Mesenchymal stem cell (in vitro differentiated cells and primary cell): ENCODE measurements around the gene IRX5.

Experiments
- DNase-seq: peaks from one replicate; pipeline ENCODE4 v3.0.0-alpha.2; 2013
- H2AFZ ChIP-seq: one replicate; pipeline ENCODE4 v1.6.1; 2013; ENCODE audit warnings: low read depth, mild to moderate bottlenecking, control low read depth, inconsistent platforms, low read length, moderate library complexity
- H2AK5ac ChIP-seq: 2 replicates; pipeline ENCODE4 v1.6.1; 2013; ENCODE audit warnings: low read length, moderate library complexity, mild to moderate bottlenecking, inconsistent platforms; ENCODE audit not compliant: severe bottlenecking
- H2BK120ac ChIP-seq: one replicate; pipeline ENCODE4 v1.6.1; 2013; ENCODE audit warnings: low read depth, mild to moderate bottlenecking, inconsistent platforms, low read length, moderate library complexity
- H2BK12ac ChIP-seq, 2 experiments: one replicate each; pipeline ENCODE4 v1.6.1; 2013; ENCODE audit warnings: inconsistent platforms in 2 of 2, low read length in 2 of 2, mild to moderate bottlenecking in 2 of 2, moderate library complexity in 2 of 2, control low read depth in 1 of 2
- H2BK15ac ChIP-seq: one replicate; pipeline ENCODE4 v1.6.1; 2013; ENCODE audit warnings: mild to moderate bottlenecking, low read depth, inconsistent platforms; ENCODE audit not compliant: poor library complexity, severe bottlenecking
- H2BK5ac ChIP-seq: 2 replicates; pipeline ENCODE4 v1.6.1; 2013; ENCODE audit warnings: low read depth, mild to moderate bottlenecking, low read length, control low read depth, inconsistent platforms; ENCODE audit not compliant: poor library complexity, severe bottlenecking
- H3K14ac ChIP-seq, 2 experiments: one replicate each; pipeline ENCODE4 v1.6.1; 2013; ENCODE audit warnings: inconsistent platforms in 2 of 2, low read length in 2 of 2, control low read depth in 1 of 2, mild to moderate bottlenecking in 1 of 2, moderate library complexity in 1 of 2
- H3K18ac ChIP-seq, 2 experiments: one replicate each; pipeline ENCODE4 v1.6.1; 2013; ENCODE audit warnings: inconsistent platforms in 2 of 2, low read length in 2 of 2, control low read depth in 1 of 2, low read depth in 1 of 2, mild to moderate bottlenecking in 1 of 2
- H3K23ac ChIP-seq, 2 experiments: one replicate each; pipeline ENCODE4 v1.6.1; 2013; ENCODE audit warnings: inconsistent platforms in 2 of 2, low read length in 2 of 2, mild to moderate bottlenecking in 2 of 2, moderate library complexity in 2 of 2, control low read depth in 1 of 2
- H3K27ac ChIP-seq: 2 replicates; pipeline ENCODE4 v1.5.1; 2013; ENCODE audit warnings: mild to moderate bottlenecking, moderate library complexity, low read length, control low read depth, inconsistent platforms; ENCODE audit not compliant: poor library complexity, severe bottlenecking
- H3K27me3 ChIP-seq, 2 experiments: 2 replicates each; pipeline versions ENCODE4 v1.6.1 to v1.7.0; 2013; ENCODE audit warnings: low read length in 2 of 2, mild to moderate bottlenecking in 2 of 2, moderate library complexity in 2 of 2, control low read depth in 1 of 2, inconsistent platforms in 1 of 2; ENCODE audit not compliant: control insufficient read depth in 1 of 2, insufficient read depth in 1 of 2
- H3K36me3 ChIP-seq, 2 experiments: 2 replicates each; pipeline versions ENCODE4 v1.6.1 to v1.7.0; 2013; ENCODE audit warnings: low read length in 2 of 2, control low read depth in 1 of 2, inconsistent platforms in 1 of 2, low read depth in 1 of 2, mild to moderate bottlenecking in 1 of 2; ENCODE audit not compliant: insufficient read depth in 2 of 2, control insufficient read depth in 1 of 2
- H3K4ac ChIP-seq, 2 experiments: one replicate each; pipeline ENCODE4 v1.6.1; 2013; ENCODE audit warnings: inconsistent platforms in 2 of 2, low read length in 2 of 2, mild to moderate bottlenecking in 2 of 2, moderate library complexity in 2 of 2, control low read depth in 1 of 2, low read depth in 1 of 2
- H3K4me1 ChIP-seq: 2 replicates; pipeline ENCODE4 v1.6.1; 2013; ENCODE audit warnings: low read depth, low read length, control low read depth; ENCODE audit not compliant: control insufficient read depth, insufficient read depth
- H3K4me2 ChIP-seq: 2 replicates; pipeline ENCODE4 v1.6.1; 2013; ENCODE audit warnings: low read length, mild to moderate bottlenecking, inconsistent platforms; ENCODE audit not compliant: poor library complexity, severe bottlenecking
- H3K4me3 ChIP-seq, 2 experiments: 2 replicates each; pipeline versions ENCODE4 v1.5.1 to v1.7.0; 2013; ENCODE audit warnings: low read length in 2 of 2, mild to moderate bottlenecking in 2 of 2, control low read depth in 1 of 2, low read depth in 1 of 2; ENCODE audit not compliant: insufficient read depth in 1 of 2
- H3K79me1 ChIP-seq: replicated peaks from 2 replicates; pipeline ENCODE4 v1.6.1; 2013; ENCODE audit warnings: mild to moderate bottlenecking, control low read depth, low read length, inconsistent platforms; ENCODE audit not compliant: poor library complexity, severe bottlenecking
- H3K9ac ChIP-seq: 2 replicates; pipeline ENCODE4 v1.7.0; 2013; ENCODE audit warnings: mild to moderate bottlenecking, low read length, moderate library complexity
- H3K9me3 ChIP-seq: 2 replicates; pipeline ENCODE4 v1.7.0; 2013; ENCODE audit warnings: mild to moderate bottlenecking, low read length; ENCODE audit not compliant: control insufficient read depth
- H4K8ac ChIP-seq: one replicate; pipeline ENCODE4 v1.6.1; 2013; ENCODE audit warnings: inconsistent platforms, mild to moderate bottlenecking, low read length, moderate library complexity
- H4K91ac ChIP-seq: one replicate; pipeline ENCODE4 v1.6.1; 2013; ENCODE audit warnings: mild to moderate bottlenecking, low read length, inconsistent platforms
- WGBS: methylation state at CpG from one replicate; pipeline ENCODE4 v1.1.7; 2013; ENCODE audit warnings: mixed read lengths; 5-methylcytosine and 5-hydroxymethylcytosine counted together

IRX5 gene

DNA sequence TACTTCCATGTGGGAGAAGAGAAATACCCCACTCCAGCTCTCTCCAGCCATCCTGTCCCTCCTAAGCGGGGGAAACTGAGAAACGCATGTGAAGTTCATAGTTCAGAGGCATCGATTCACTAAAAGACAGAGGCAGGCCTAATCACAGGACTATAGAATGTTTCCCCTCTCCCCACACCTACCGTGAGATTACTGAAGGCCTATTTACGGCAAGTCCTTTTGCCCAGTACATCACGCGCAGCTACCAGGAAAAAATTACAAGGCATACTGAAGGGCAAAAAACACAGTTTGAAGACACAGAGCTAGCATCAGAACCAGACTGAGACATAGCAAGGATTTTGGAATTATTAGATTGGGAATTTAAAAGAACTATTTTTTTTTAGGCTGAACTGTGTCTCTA, 29.1 kb upstream of the IRX5 start:
- Histone ChIP-seq H4K91ac (no peak overlapping the region), H3K23ac (no peak overlapping the region), H3K4ac (no peak overlapping the region), H3K27ac (no peak overlapping the region), H4K8ac (no peak overlapping the region), H2BK12ac (no peak overlapping the region), H3K79me1 (no peaks in the 10 kb centered on the region), H2AFZ (no peak overlapping the region), H3K27me3 (no peaks in the 10 kb centered on the region), H3K9me3 (peaks cover 11% of the 10 kb centered on the region), H2BK120ac (no peak overlapping the region), H3K4me2 (no peak overlapping the region), H2BK5ac (no peak overlapping the region), H3K4me1 (no peaks in the 10 kb centered on the region), H3K9ac (no peak overlapping the region), H2AK5ac (no peak overlapping the region), H3K18ac (no peak overlapping the region), H3K36me3 (no peaks in the 10 kb centered on the region), H2BK15ac (no peak overlapping the region), H3K14ac (no peak overlapping the region), H3K4me3 (no peak overlapping the region)
- DNase-seq: no peak
- 92% methylated on average over 7 of the region's 7 CpGs for WGBS

DNA sequence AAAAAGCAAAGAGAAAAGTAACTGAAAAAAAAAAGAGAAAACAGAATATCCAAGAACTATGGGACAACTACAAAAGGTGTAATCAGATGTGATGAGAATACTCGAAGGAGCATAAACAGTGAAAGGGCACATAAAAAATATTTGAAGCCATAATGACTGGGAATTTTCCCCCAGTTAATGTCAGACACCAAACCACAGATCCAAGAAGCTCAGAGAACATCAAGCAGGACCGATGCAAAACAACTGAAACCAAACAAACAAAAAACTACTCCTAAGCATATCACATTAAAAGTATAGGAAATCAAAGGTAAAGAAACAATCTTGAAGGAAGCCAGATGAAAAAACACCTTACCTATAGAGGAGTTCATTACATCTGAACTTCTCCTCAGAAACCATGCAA, 27.6 kb upstream of the IRX5 start:
- H2BK15ac ChIP-seq: no peak overlapping the region
- no peaks in the 10 kb centered on the region for H3K79me1 ChIP-seq
- H2AK5ac ChIP-seq: no peak overlapping the region
- no peak overlapping the region for H4K91ac ChIP-seq
- H2AFZ ChIP-seq: no peak overlapping the region
- H3K9ac ChIP-seq: no peak overlapping the region
- no peak overlapping the region for H4K8ac ChIP-seq
- no peak overlapping the region for H3K4me2 ChIP-seq
- no peak overlapping the region for H3K23ac ChIP-seq
- H3K9me3 ChIP-seq: peaks cover 11% of the 10 kb centered on the region
- no peak overlapping the region for H3K18ac ChIP-seq
- H3K4me3 ChIP-seq: no peak overlapping the region
- no peak overlapping the region for H2BK5ac ChIP-seq
- H3K27me3 ChIP-seq: no peaks in the 10 kb centered on the region
- H2BK12ac ChIP-seq: no peak overlapping the region
- no peaks in the 10 kb centered on the region for H3K36me3 ChIP-seq
- H2BK120ac ChIP-seq: no peak overlapping the region
- no peak overlapping the region for H3K27ac ChIP-seq
- H3K4ac ChIP-seq: no peak overlapping the region
- H3K4me1 ChIP-seq: no peaks in the 10 kb centered on the region
- WGBS: 71% methylated on average over 1 of the region's 2 CpGs
- H3K14ac ChIP-seq: no peak overlapping the region
- DNase-seq: no peak

DNA sequence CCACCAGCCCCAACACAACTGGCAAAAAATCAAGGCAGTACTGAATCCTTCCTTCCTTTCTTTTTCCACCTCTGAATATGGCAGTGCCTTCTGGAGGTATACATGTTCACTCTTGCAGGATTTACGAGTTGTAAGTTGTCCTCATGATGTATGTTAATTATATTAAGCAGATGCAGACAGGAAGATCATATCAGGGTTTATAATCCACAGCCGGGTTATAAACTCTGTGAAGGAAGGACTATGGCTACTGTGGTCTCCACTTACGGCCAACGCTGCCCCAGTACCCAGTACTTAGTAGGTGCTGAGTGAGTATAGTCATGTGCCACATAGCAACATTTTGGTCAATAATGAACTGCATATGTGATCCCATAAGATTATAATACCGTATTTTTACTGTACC, 19.6 kb upstream of the IRX5 start:
- WGBS: 87% methylated on average over 4 of the region's 5 CpGs
- no peaks in the 10 kb centered on the region for H3K79me1 ChIP-seq
- no peak overlapping the region for H3K27ac ChIP-seq
- no peak overlapping the region for H3K4me3 ChIP-seq
- no peak overlapping the region for H4K8ac ChIP-seq
- no peak overlapping the region for H3K18ac ChIP-seq
- no peak for DNase-seq
- no peak overlapping the region for H2AFZ ChIP-seq
- no peak overlapping the region for H3K9ac ChIP-seq
- no peak overlapping the region for H3K4ac ChIP-seq
- no peak overlapping the region for H2BK120ac ChIP-seq
- H3K4me1 ChIP-seq: no peaks in the 10 kb centered on the region
- no peaks in the 10 kb centered on the region for H3K9me3 ChIP-seq
- no peak overlapping the region for H2BK12ac ChIP-seq
- H3K36me3 ChIP-seq: peaks cover 0 to 7% of the 10 kb centered on the region in 2 experiments
- H2BK5ac ChIP-seq: no peak overlapping the region
- no peak overlapping the region for H3K14ac ChIP-seq
- no peak overlapping the region for H3K4me2 ChIP-seq
- no peaks in the 10 kb centered on the region for H3K27me3 ChIP-seq
- no peak overlapping the region for H4K91ac ChIP-seq
- H3K23ac ChIP-seq: no peak overlapping the region
- no peak overlapping the region for H2BK15ac ChIP-seq
- no peak overlapping the region for H2AK5ac ChIP-seq

DNA sequence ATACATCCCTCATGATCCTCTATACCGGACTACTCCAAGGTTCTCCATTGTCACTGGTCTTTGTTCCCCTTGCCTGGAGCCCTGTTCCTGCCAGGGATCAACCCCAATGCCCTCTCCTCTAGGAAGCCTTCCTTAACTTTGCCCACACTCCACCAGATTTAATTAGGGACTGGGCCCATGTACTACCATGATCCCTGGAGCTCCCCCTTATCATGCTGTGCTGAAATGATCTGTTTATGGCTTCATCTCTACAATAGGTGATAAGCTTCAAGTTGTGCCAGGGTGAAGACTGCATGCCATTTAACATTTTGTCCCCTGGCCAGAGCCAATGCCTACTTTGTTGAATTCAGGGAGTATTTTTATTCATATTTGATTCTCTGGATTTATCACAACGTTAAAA, 17.9 kb upstream of the IRX5 start:
- Histone ChIP-seq H3K36me3 (peaks cover 3 to 11% of the 10 kb centered on the region in 2 experiments), H3K9me3 (no peaks in the 10 kb centered on the region), H3K9ac (no peak overlapping the region), H2BK5ac (no peak overlapping the region), H2AK5ac (no peak overlapping the region), H3K27me3 (no peaks in the 10 kb centered on the region), H3K23ac (no peak overlapping the region), H3K14ac (no peak overlapping the region), H2AFZ (no peak overlapping the region), H4K91ac (no peak overlapping the region), H3K79me1 (no peaks in the 10 kb centered on the region), H3K27ac (no peak overlapping the region), H2BK12ac (no peak overlapping the region), H3K4me3 (no peak overlapping the region), H3K4me2 (no peak overlapping the region), H3K18ac (no peak overlapping the region), H4K8ac (no peak overlapping the region), H3K4me1 (no peaks in the 10 kb centered on the region), H2BK15ac (no peak overlapping the region), H3K4ac (no peak overlapping the region), H2BK120ac (no peak overlapping the region)
- 81% methylated on average over 2 of the region's 2 CpGs for WGBS
- DNase-seq: no peak
